ENCODE results near the gene NXN. TPM values are rescaled to one million over a fixed set of nuclear protein-coding genes. Genes with fewer than 3 reads are reported as not detected.
A peak's percentile ranks its signal among the peaks of the same experiment; 100 is the strongest.

NXN gene
- total RNA-seq, result 10 to 100 TPM in 5 of 8 experiments, 1 to 10 TPM in 3; 1.0 to 66.4 (median 22.6) TPM

- WGBS, 10 experiments, result 10 to 13% methylated on average over 2 to 3 of the region's 94 CpGs; no CpG with 5 or more reads in 8 of the 10 experiments
- Histone ChIP-seq H3K4me3 (peak within 1 kb of the TSS; percentile 60 to 95 (median 84)), H3K4me1 (replicated peaks in 1 of 2) (peaks cover 6 to 11% of the 10 kb centered on the region in 2 donors), H3K27ac (peak within 1 kb of the TSS; percentile 74 to 86)
- in situ Hi-C loops (cut with MboI; ENCODE audit: low pct_unique_long_range_greater_than_20kb in 2 of 9, low sequenced_read_pairs in 9 of 9, unreplicated experiment in 9 of 9), result loop anchor here (5.0 to 25.0 kb wide), 3 partner anchors 185 to 192 kb away; partner anchors contain the start of genes GLOD4 (in 1 of the 9) and MRM3 (in 1 of the 9)
- peak; percentile 76 to 88 (median 83) for ATAC-seq (replicated peaks in 6 of 8)
Observed at GRCh38 chr17:979539-980405, at the start of gene NXN. Gene NXN, minus strand, starts transcription at chr17:979776.

- in situ Hi-C loops (cut with MboI; ENCODE audit: low pct_unique_long_range_greater_than_20kb in 2 of 9, low sequenced_read_pairs in 9 of 9, unreplicated experiment in 9 of 9), result no loop called here
- Histone ChIP-seq H3K27ac (no peak overlapping the region), H3K4me3 (no peak overlapping the region), H3K4me1 (replicated peaks in 1 of 2) (peaks cover 9 to 10% of the 10 kb centered on the region in 2 donors)
- no peak for ATAC-seq (replicated peaks in 6 of 8)
- 92 to 100% methylated on average over 2 to 3 of the region's 9 CpGs; no CpG with 5 or more reads in 8 of the 10 experiments for WGBS, 10 experiments
Observed at GRCh38 chr17:1027044-1027443, 47.5 kb upstream of the NXN start.

GRCh38 chr17:1026599-1026975, 47.0 kb upstream of the NXN start:
- H3K4me1 ChIP-seq (replicated peaks in 1 of 2), result peaks cover 6 to 8% of the 10 kb centered on the region in 2 donors
- ATAC-seq (replicated peaks in 6 of 8), result no peak
- 80 to 100% methylated on average over 1 to 2 of the region's 10 CpGs; no CpG with 5 or more reads in 8 of the 10 experiments for WGBS, 10 experiments
- in situ Hi-C loops (cut with MboI; ENCODE audit: low pct_unique_long_range_greater_than_20kb in 2 of 9, low sequenced_read_pairs in 9 of 9, unreplicated experiment in 9 of 9), result no loop called here
- no peak overlapping the region for H3K27ac ChIP-seq
- H3K4me3 ChIP-seq, result no peak overlapping the region

GRCh38 chr17:1025733-1026598, 46.4 kb upstream of the NXN start:
- peaks cover 3 to 8% of the 10 kb centered on the region in 2 donors for H3K4me1 ChIP-seq (replicated peaks in 1 of 2)
- no peak overlapping the region for H3K4me3 ChIP-seq
- WGBS, 10 experiments, result 70 to 97% (median 80%) methylated on average over 2 to 9 of the region's 30 CpGs; no CpG with 5 or more reads in 3 of the 10 experiments
- no peak overlapping the region for H3K27ac ChIP-seq
- no peak for ATAC-seq (replicated peaks in 6 of 8)
- in situ Hi-C loops (cut with MboI; ENCODE audit: low pct_unique_long_range_greater_than_20kb in 2 of 9, low sequenced_read_pairs in 9 of 9, unreplicated experiment in 9 of 9), result no loop called here

GRCh38 chr17:1024076-1024475, 44.5 kb upstream of the NXN start:
- no peak overlapping the region for H3K27ac ChIP-seq
- 80 to 100% (median 90%) methylated on average over 1 to 3 of the region's 27 CpGs; no CpG with 5 or more reads in 7 of the 10 experiments for WGBS, 10 experiments
- in situ Hi-C loops (cut with MboI; ENCODE audit: low pct_unique_long_range_greater_than_20kb in 2 of 9, low sequenced_read_pairs in 9 of 9, unreplicated experiment in 9 of 9), result no loop called here
- H3K4me3 ChIP-seq, result no peak overlapping the region
- peaks cover 0 to 4% of the 10 kb centered on the region in 2 donors for H3K4me1 ChIP-seq (replicated peaks in 1 of 2)
- no peak for ATAC-seq (replicated peaks in 6 of 8)

- no peak overlapping the region for H3K27ac ChIP-seq
- H3K4me3 ChIP-seq, result no peak overlapping the region
- peak in 1 of 8 experiments; percentile 10 for ATAC-seq (replicated peaks in 6 of 8)
- in situ Hi-C loops (cut with MboI; ENCODE audit: low pct_unique_long_range_greater_than_20kb in 2 of 9, low sequenced_read_pairs in 9 of 9, unreplicated experiment in 9 of 9), result no loop called here
- no peaks in the 10 kb centered on the region for H3K4me1 ChIP-seq (replicated peaks in 1 of 2)
- WGBS, 10 experiments, result 60 to 100% (median 100%) methylated on average over 1 to 9 of the region's 32 CpGs; no CpG with 5 or more reads in 5 of the 10 experiments
Observed at GRCh38 chr17:1022278-1023024, 42.9 kb upstream of the NXN start.

GRCh38 chr17:1021147-1021546, 41.6 kb upstream of the NXN start:
- Histone ChIP-seq H3K4me3 (no peak overlapping the region), H3K27ac (no peak overlapping the region), H3K4me1 (replicated peaks in 1 of 2) (no peaks in the 10 kb centered on the region)
- in situ Hi-C loops (cut with MboI; ENCODE audit: low pct_unique_long_range_greater_than_20kb in 2 of 9, low sequenced_read_pairs in 9 of 9, unreplicated experiment in 9 of 9), result no loop called here
- no CpG with 5 or more reads among the region's 17 CpGs for WGBS, 10 experiments
- peak in 1 of 8 experiments; percentile 19 for ATAC-seq (replicated peaks in 6 of 8)

- in situ Hi-C loops (cut with MboI; ENCODE audit: low pct_unique_long_range_greater_than_20kb in 2 of 9, low sequenced_read_pairs in 9 of 9, unreplicated experiment in 9 of 9), result no loop called here
- no peak overlapping the region for H3K4me3 ChIP-seq
- 80 to 96% (median 84%) methylated on average over 2 to 5 of the region's 10 CpGs; no CpG with 5 or more reads in 6 of the 10 experiments for WGBS, 10 experiments
- ATAC-seq (replicated peaks in 6 of 8), result peak in 1 of 8 experiments; percentile 11
- no peak overlapping the region for H3K27ac ChIP-seq
- H3K4me1 ChIP-seq (replicated peaks in 1 of 2), result no peaks in the 10 kb centered on the region
Observed at GRCh38 chr17:1019451-1019850, 39.9 kb upstream of the NXN start.

GRCh38 chr17:1018547-1018946, 39.0 kb upstream of the NXN start:
- no peaks in the 10 kb centered on the region for H3K4me1 ChIP-seq (replicated peaks in 1 of 2)
- no peak overlapping the region for H3K4me3 ChIP-seq
- H3K27ac ChIP-seq, result no peak overlapping the region
- ATAC-seq (replicated peaks in 6 of 8), result no peak
- in situ Hi-C loops (cut with MboI; ENCODE audit: low pct_unique_long_range_greater_than_20kb in 2 of 9, low sequenced_read_pairs in 9 of 9, unreplicated experiment in 9 of 9), result no loop called here
- WGBS, 10 experiments, result 61 to 100% (median 84%) methylated on average over 1 to 8 of the region's 11 CpGs; no CpG with 5 or more reads in 2 of the 10 experiments

GRCh38 chr17:1013729-1014090, 34.1 kb upstream of the NXN start:
- H3K27ac ChIP-seq, result no peak overlapping the region
- no peak overlapping the region for H3K4me3 ChIP-seq
- ATAC-seq (replicated peaks in 6 of 8), result no peak
- no peaks in the 10 kb centered on the region for H3K4me1 ChIP-seq (replicated peaks in 1 of 2)
- WGBS, 10 experiments, result 80 to 100% (median 99%) methylated on average over 1 to 8 of the region's 9 CpGs; no CpG with 5 or more reads in 4 of the 10 experiments
- in situ Hi-C loops (cut with MboI; ENCODE audit: low pct_unique_long_range_greater_than_20kb in 2 of 9, low sequenced_read_pairs in 9 of 9, unreplicated experiment in 9 of 9), result no loop called here

GRCh38 chr17:1012823-1013728, 33.5 kb upstream of the NXN start:
- 63 to 100% (median 75%) methylated on average over 1 to 3 of the region's 30 CpGs; no CpG with 5 or more reads in 6 of the 10 experiments for WGBS, 10 experiments
- Histone ChIP-seq H3K4me3 (no peak overlapping the region), H3K27ac (no peak overlapping the region), H3K4me1 (replicated peaks in 1 of 2) (no peaks in the 10 kb centered on the region)
- in situ Hi-C loops (cut with MboI; ENCODE audit: low pct_unique_long_range_greater_than_20kb in 2 of 9, low sequenced_read_pairs in 9 of 9, unreplicated experiment in 9 of 9), result no loop called here
- ATAC-seq (replicated peaks in 6 of 8), result peak in 1 of 8 experiments; percentile 15
